WTC11 (cell line): ENCODE results near the gene B9D2. TPM values are rescaled to one million over a fixed set of nuclear protein-coding genes. Genes with fewer than 3 reads are reported as not detected.
"Not testable (repeated sequence)": the region's sequence is repeated elsewhere in the genome, so short reads cannot be mapped to it uniquely, and the experiment has no call there.

Experiments
- ATAC-seq: fragments of 200-7000 bp; cut with Tn5 transposase; 2 replicates; pipeline ENCODE4 v1.10.0; 2021; ENCODE audit warnings: mild to moderate bottlenecking, moderate library complexity
- CTCF ChIA-PET: fragments of 300-600 bp; sonication (Branson Sonifier 250); formaldehyde crosslinking; loops from one replicate; lab custom pipeline; 2021; ENCODE audit warnings: antibody characterized with exemption; lab: Charles Lee
- POLR2A ChIA-PET: fragments of 350-600 bp; sonication (Branson Sonifier 250); formaldehyde crosslinking; loops from one replicate; lab custom pipeline; 2021; ENCODE audit warnings: antibody characterized with exemption; lab: Charles Lee
- DNase-seq: peaks from one replicate; pipeline ENCODE4 v3.0.0; 2021; ENCODE audit warnings: low spot score
- H3K27ac Mint-ChIP-seq: 2 replicates; pipeline ENCODE4 v1.8.0; 2021; ENCODE audit warnings: mixed read lengths
- H3K27me3 Mint-ChIP-seq: 2 replicates; pipeline ENCODE4 v1.8.0; 2021; ENCODE audit warnings: low read depth, mild to moderate bottlenecking, moderate library complexity, mixed read lengths
- H3K36me3 Mint-ChIP-seq: 2 replicates; pipeline ENCODE4 v1.8.0; 2021; ENCODE audit warnings: mixed read lengths
- H3K4me1 Mint-ChIP-seq: 2 replicates; pipeline ENCODE4 v1.8.0; 2022; ENCODE audit warnings: mixed read lengths
- H3K4me3 Mint-ChIP-seq: 2 replicates; pipeline ENCODE4 v1.8.0; 2021; ENCODE audit warnings: mild to moderate bottlenecking, moderate library complexity, mixed read lengths
- H3K9me3 Mint-ChIP-seq: 2 replicates; pipeline ENCODE4 v1.8.0; 2021; ENCODE audit warnings: mixed read lengths
- ATF2 ChIP-seq: sonication (generic); formaldehyde crosslinking; IDR thresholded peaks from 2 replicates; pipeline ENCODE4 v1.8.1; 2022; ENCODE audit warnings: low read depth, missing genetic modification reagents, borderline replicate concordance
- CDX4 ChIP-seq: fragments of 250-450 bp; sonication (Bioruptor Pico); IDR thresholded peaks from 2 replicates; pipeline ENCODE4 v1.9.0; 2021; ENCODE audit warnings: moderate library complexity, mild to moderate bottlenecking, inconsistent platforms, borderline replicate concordance
- CTCF ChIP-seq: fragments of 200-600 bp; IDR thresholded peaks from 2 replicates; pipeline ENCODE4 v1.8.0; 2022; ENCODE audit warnings: antibody characterized with exemption
- EMX1 ChIP-seq: fragments of 250-450 bp; sonication (Bioruptor Pico); IDR thresholded peaks from 2 replicates; pipeline ENCODE4 v1.8.0; 2021; ENCODE audit warnings: mild to moderate bottlenecking
- ESRRA ChIP-seq: sonication (generic); formaldehyde crosslinking; IDR thresholded peaks from 2 replicates; pipeline ENCODE4 v1.8.1; 2022; ENCODE audit warnings: mild to moderate bottlenecking, missing genetic modification reagents, borderline replicate concordance
- ETV6 ChIP-seq: sonication (generic); formaldehyde crosslinking; IDR thresholded peaks from 2 replicates; pipeline ENCODE4 v1.8.1; 2022; ENCODE audit warnings: mild to moderate bottlenecking, missing genetic modification reagents
- FOXP1 ChIP-seq: sonication (generic); formaldehyde crosslinking; IDR thresholded peaks from 2 replicates; pipeline ENCODE4 v1.8.0; 2022; ENCODE audit warnings: missing genetic modification reagents, mild to moderate bottlenecking, moderate library complexity, borderline replicate concordance
- GABPB1 ChIP-seq: sonication (generic); formaldehyde crosslinking; IDR thresholded peaks from 2 replicates; pipeline ENCODE4 v1.8.1; 2023; ENCODE audit warnings: mild to moderate bottlenecking, missing genetic modification reagents
- GTF2I ChIP-seq: fragments of 250-450 bp; sonication (Bioruptor Pico); conservative IDR thresholded peaks from 2 replicates; pipeline ENCODE4 v1.4.0; 2021; ENCODE audit warnings: mild to moderate bottlenecking
- JAZF1 ChIP-seq: fragments of 250-450 bp; sonication (Bioruptor Pico); IDR thresholded peaks from 2 replicates; pipeline ENCODE4 v1.9.0; 2021; ENCODE audit warnings: moderate library complexity, mild to moderate bottlenecking, inconsistent platforms
- KAT7 ChIP-seq: sonication (generic); formaldehyde crosslinking; IDR thresholded peaks from 2 replicates; pipeline ENCODE4 v1.8.1; 2023; ENCODE audit warnings: missing genetic modification reagents, mild to moderate bottlenecking, borderline replicate concordance
- NR1H2 ChIP-seq: sonication (generic); formaldehyde crosslinking; IDR thresholded peaks from 2 replicates; pipeline ENCODE4 v1.9.0; 2021; ENCODE audit warnings: mild to moderate bottlenecking, moderate library complexity, missing genetic modification reagents
- OVOL2 ChIP-seq: fragments of 250-450 bp; sonication (Bioruptor Pico); IDR thresholded peaks from 2 replicates; pipeline ENCODE4 v1.9.0; 2021; ENCODE audit warnings: mild to moderate bottlenecking, borderline replicate concordance
- TEAD1 ChIP-seq: sonication (generic); formaldehyde crosslinking; IDR thresholded peaks from 2 replicates; pipeline ENCODE4 v1.8.0; 2022; ENCODE audit warnings: mild to moderate bottlenecking, missing genetic modification reagents
- ZMAT4 ChIP-seq: fragments of 250-450 bp; sonication (Bioruptor Pico); IDR thresholded peaks from 2 replicates; pipeline ENCODE4 v1.9.0; 2021; ENCODE audit warnings: mild to moderate bottlenecking
- ZNF263 ChIP-seq: sonication (generic); formaldehyde crosslinking; IDR thresholded peaks from 2 replicates; pipeline ENCODE4 v1.8.1; 2022; ENCODE audit warnings: low read depth, mild to moderate bottlenecking, moderate library complexity, missing genetic modification reagents
- ZNF396 ChIP-seq: fragments of 250-450 bp; sonication (Bioruptor Pico); IDR thresholded peaks from 2 replicates; pipeline ENCODE4 v1.8.0; 2021; ENCODE audit warnings: mild to moderate bottlenecking, moderate library complexity, borderline replicate concordance
- ZNF416 ChIP-seq: fragments of 250-450 bp; sonication (Bioruptor Pico); IDR thresholded peaks from 2 replicates; pipeline ENCODE4 v1.9.0; 2021; ENCODE audit warnings: mild to moderate bottlenecking, inconsistent platforms
- ZNF671 ChIP-seq: fragments of 250-450 bp; sonication (Bioruptor Pico); IDR thresholded peaks from 2 replicates; pipeline ENCODE4 v1.8.0; 2021; ENCODE audit warnings: mild to moderate bottlenecking
- total RNA-seq: library from RNA; stranded (reverse); gene quantifications from 3 replicates; pipeline ENCODE4 v1.2.3, GENCODE V29; 2021
- TF ChIP-seq, protein P1 (sequence below): sonication (generic); formaldehyde crosslinking; IDR thresholded peaks from 2 replicates; pipeline ENCODE4 v1.8.1; 2023; ENCODE audit warnings: mild to moderate bottlenecking, missing genetic modification reagents, borderline replicate concordance
- TF ChIP-seq, protein P2 (sequence below): sonication (generic); formaldehyde crosslinking; IDR thresholded peaks from 2 replicates; pipeline ENCODE4 v1.8.0; 2023; ENCODE audit warnings: missing genetic modification reagents

B9D2 gene
- total RNA-seq, 1 experiment from 2014 or later, result 4.7 TPM

DNA sequence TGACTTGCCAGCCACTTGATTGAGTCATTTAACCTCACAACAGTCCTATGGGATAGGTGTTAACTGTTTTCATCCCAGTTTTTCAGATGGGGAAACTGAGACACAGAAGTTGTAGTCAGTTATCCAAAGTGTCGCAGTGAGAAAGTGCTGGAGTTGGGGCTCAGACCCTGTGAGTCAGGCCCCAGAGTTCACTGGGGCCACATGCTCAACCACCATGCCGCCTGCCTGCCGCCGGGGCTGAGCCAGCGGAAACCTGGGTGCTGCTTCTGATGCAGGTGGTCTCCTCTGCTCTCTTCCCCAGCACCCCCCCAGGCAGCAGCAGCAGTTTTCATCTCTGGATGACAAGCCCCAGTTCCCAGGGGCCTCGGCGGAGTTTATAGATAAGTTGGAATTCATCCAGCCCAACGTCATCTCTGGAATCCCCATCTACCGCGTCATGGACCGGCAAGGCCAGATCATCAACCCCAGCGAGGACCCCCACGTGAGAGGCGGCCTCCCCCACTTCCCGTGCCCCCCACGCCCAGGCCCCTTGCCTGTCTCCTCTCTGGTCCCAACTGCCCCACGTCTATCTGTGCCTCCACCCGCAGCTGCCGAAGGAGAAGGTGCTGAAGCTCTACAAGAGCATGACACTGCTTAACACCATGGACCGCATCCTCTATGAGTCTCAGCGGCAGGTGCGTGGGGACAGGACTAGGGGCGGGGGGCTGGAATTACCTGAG lies 46.5 kb upstream of the B9D2 start (continued):
- TF ChIP-seq, protein P1, sequence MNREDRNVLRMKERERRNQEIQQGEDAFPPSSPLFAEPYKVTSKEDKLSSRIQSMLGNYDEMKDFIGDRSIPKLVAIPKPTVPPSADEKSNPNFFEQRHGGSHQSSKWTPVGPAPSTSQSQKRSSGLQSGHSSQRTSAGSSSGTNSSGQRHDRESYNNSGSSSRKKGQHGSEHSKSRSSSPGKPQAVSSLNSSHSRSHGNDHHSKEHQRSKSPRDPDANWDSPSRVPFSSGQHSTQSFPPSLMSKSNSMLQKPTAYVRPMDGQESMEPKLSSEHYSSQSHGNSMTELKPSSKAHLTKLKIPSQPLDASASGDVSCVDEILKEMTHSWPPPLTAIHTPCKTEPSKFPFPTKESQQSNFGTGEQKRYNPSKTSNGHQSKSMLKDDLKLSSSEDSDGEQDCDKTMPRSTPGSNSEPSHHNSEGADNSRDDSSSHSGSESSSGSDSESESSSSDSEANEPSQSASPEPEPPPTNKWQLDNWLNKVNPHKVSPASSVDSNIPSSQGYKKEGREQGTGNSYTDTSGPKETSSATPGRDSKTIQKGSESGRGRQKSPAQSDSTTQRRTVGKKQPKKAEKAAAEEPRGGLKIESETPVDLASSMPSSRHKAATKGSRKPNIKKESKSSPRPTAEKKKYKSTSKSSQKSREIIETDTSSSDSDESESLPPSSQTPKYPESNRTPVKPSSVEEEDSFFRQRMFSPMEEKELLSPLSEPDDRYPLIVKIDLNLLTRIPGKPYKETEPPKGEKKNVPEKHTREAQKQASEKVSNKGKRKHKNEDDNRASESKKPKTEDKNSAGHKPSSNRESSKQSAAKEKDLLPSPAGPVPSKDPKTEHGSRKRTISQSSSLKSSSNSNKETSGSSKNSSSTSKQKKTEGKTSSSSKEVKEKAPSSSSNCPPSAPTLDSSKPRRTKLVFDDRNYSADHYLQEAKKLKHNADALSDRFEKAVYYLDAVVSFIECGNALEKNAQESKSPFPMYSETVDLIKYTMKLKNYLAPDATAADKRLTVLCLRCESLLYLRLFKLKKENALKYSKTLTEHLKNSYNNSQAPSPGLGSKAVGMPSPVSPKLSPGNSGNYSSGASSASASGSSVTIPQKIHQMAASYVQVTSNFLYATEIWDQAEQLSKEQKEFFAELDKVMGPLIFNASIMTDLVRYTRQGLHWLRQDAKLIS, result no peak
- TF ChIP-seq ETV6 (CRISPR knock-in tag), result no peak
- TF ChIP-seq GABPB1 (CRISPR knock-in tag), result no peak
- no peak for TF ChIP-seq JAZF1 (CRISPR knock-in tag)

GRCh38 chr19:41409288-41409687 lies 45.3 kb upstream of the B9D2 start:
- no peak for TF ChIP-seq GTF2I (CRISPR knock-in tag)
- no peak for TF ChIP-seq TEAD1 (CRISPR knock-in tag)
- no peak for TF ChIP-seq FOXP1 (CRISPR knock-in tag)
- TF ChIP-seq ZNF263 (CRISPR knock-in tag), result no peak
- no peak for TF ChIP-seq CTCF
- no peak for TF ChIP-seq ZNF416 (CRISPR knock-in tag)
- POLR2A ChIA-PET, result no interaction called here
- H3K4me1 Mint-ChIP-seq, result peaks cover 13% of the 10 kb centered on the region
- no peak overlapping the region for H3K4me3 Mint-ChIP-seq
- DNase-seq (no peak), ATAC-seq (no peak)
- no peaks in the 10 kb centered on the region for H3K9me3 Mint-ChIP-seq
- CTCF ChIA-PET, result interaction anchor here (1.4 to 3.8 kb wide), 9 partner anchors 15 to 154 kb away, joined by 6 to 25 read pairs (median 14); partner anchors contain the start of genes B3GNT8, B9D2 and DMAC2
- no peaks in the 10 kb centered on the region for H3K36me3 Mint-ChIP-seq
- H3K27me3 Mint-ChIP-seq, result no peaks in the 10 kb centered on the region
- H3K27ac Mint-ChIP-seq, result peak overlapping the region; percentile 22; the same call in 1 of the 2 replicates

DNA sequence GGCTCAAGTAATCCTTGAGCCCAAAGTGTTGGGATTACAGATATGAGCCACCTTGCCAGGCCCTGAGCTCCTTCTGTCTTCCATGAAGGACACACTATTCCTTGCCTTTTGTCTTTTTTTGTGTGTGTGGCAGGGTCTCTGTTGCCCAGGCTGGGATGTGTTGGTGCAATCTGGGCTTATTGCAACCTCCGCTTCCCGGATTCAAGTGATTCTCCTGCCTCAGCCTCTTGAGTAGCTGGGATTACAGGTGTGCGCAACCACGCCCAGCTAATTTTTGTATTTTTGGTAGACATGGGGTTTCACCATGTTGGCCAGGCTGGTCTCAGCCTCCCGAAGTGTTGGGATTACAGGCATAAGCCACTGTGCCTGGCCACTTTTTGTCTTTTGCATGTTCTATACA lies 44.9 kb upstream of the B9D2 start:
- not testable (repeated sequence) for H3K36me3 Mint-ChIP-seq, DNase-seq, H3K27ac Mint-ChIP-seq, H3K9me3 Mint-ChIP-seq, ATAC-seq, H3K27me3 Mint-ChIP-seq, H3K4me3 Mint-ChIP-seq
- peaks cover 13% of the 10 kb centered on the region for H3K4me1 Mint-ChIP-seq
- CTCF ChIA-PET, result interaction anchor here (0.6 to 3.8 kb wide), 17 partner anchors 11 to 162 kb away, joined by 3 to 25 read pairs (median 6); partner anchors contain the start of genes B3GNT8, B9D2 and DMAC2
- POLR2A ChIA-PET, result interaction anchor here (0.7 to 1.9 kb wide), 4 partner anchors 18 to 348 kb away, joined by 4 to 10 read pairs (median 7); partner anchors contain the start of genes B3GNT8 and DMAC2

GRCh38 chr19:41408256-41408655 lies 44.3 kb upstream of the B9D2 start:
- H3K27me3 Mint-ChIP-seq, result no peaks in the 10 kb centered on the region
- ChIA-PET CTCF (interaction anchor here (0.6 to 3.8 kb wide), 20 partner anchors 10 to 410 kb away, joined by 3 to 25 read pairs (median 6); partner anchors contain the start of genes B3GNT8, B9D2 and DMAC2), POLR2A (interaction anchor here (0.7 to 1.9 kb wide), 5 partner anchors 19 to 347 kb away, joined by 4 to 10 read pairs (median 6); partner anchors contain the start of genes B3GNT8 and DMAC2)
- H3K4me1 Mint-ChIP-seq, result peaks cover 13% of the 10 kb centered on the region
- DNase-seq, result no peak
- no peak overlapping the region for H3K27ac Mint-ChIP-seq
- ATAC-seq, result peak; percentile 58
- H3K9me3 Mint-ChIP-seq, result no peaks in the 10 kb centered on the region
- no peaks in the 10 kb centered on the region for H3K36me3 Mint-ChIP-seq
- no peak overlapping the region for H3K4me3 Mint-ChIP-seq
- TF ChIP-seq OVOL2 (CRISPR knock-in tag) (no peak), KAT7 (CRISPR knock-in tag) (no peak), ZMAT4 (CRISPR knock-in tag) (no peak), ZNF396 (CRISPR knock-in tag) (no peak), ESRRA (CRISPR knock-in tag) (no peak), CDX4 (CRISPR knock-in tag) (no peak), ZNF671 (CRISPR knock-in tag) (no peak), NR1H2 (no peak), ATF2 (CRISPR knock-in tag) (no peak), EMX1 (no peak)
- TF ChIP-seq, protein P2, sequence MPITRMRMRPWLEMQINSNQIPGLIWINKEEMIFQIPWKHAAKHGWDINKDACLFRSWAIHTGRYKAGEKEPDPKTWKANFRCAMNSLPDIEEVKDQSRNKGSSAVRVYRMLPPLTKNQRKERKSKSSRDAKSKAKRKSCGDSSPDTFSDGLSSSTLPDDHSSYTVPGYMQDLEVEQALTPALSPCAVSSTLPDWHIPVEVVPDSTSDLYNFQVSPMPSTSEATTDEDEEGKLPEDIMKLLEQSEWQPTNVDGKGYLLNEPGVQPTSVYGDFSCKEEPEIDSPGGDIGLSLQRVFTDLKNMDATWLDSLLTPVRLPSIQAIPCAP (CRISPR knock-in tag), result no peak
